KMS-11 (cell line): ENCODE results near the gene RXFP1.

Experiments
- H2AFZ ChIP-seq: fragments of 200-600 bp; sonication (generic); 2 replicates; pipeline ENCODE4 v1.6.1; 2016; ENCODE audit warnings: antibody characterized with exemption, mixed run types, low read depth
- H3K27ac ChIP-seq: fragments of 200-600 bp; sonication (generic); 2 replicates; pipeline ENCODE4 v1.6.1; 2016; ENCODE audit warnings: mild to moderate bottlenecking, mixed run types
- H3K27me3 ChIP-seq: fragments of 200-600 bp; sonication (generic); 2 replicates; pipeline ENCODE4 v1.6.1; 2017; ENCODE audit warnings: mild to moderate bottlenecking, low read depth, mixed run types, moderate library complexity; ENCODE audit not compliant: insufficient read depth
- H3K36me3 ChIP-seq: fragments of 200-600 bp; sonication (generic); 2 replicates; pipeline ENCODE4 v1.6.1; 2017; ENCODE audit warnings: mild to moderate bottlenecking, mixed run types; ENCODE audit not compliant: insufficient read depth
- H3K4me1 ChIP-seq: fragments of 200-600 bp; sonication (generic); 2 replicates; pipeline ENCODE4 v1.6.1; 2016; ENCODE audit warnings: mild to moderate bottlenecking, low read depth, mixed run types; ENCODE audit not compliant: poor library complexity, severe bottlenecking
- H3K4me2 ChIP-seq: fragments of 200-600 bp; sonication (generic); 2 replicates; pipeline ENCODE4 v1.7.0; 2016; ENCODE audit warnings: mild to moderate bottlenecking, mixed run types
- H3K4me3 ChIP-seq: fragments of 200-600 bp; sonication (generic); IDR thresholded peaks from 2 replicates; pipeline ENCODE4 v1.6.1; 2017; ENCODE audit warnings: low read depth, low read length, mixed read lengths; ENCODE audit not compliant: insufficient read depth
- H3K79me2 ChIP-seq: fragments of 200-600 bp; sonication (generic); 2 replicates; pipeline ENCODE4 v1.6.1; 2016; ENCODE audit warnings: low read depth, mixed run types; ENCODE audit not compliant: insufficient read depth
- H3K9ac ChIP-seq: fragments of 200-600 bp; sonication (generic); 2 replicates; pipeline ENCODE4 v1.6.1; 2016; ENCODE audit warnings: mild to moderate bottlenecking, mixed run types
- H4K20me1 ChIP-seq: fragments of 200-600 bp; sonication (generic); 2 replicates; pipeline ENCODE4 v1.6.1; 2016; ENCODE audit warnings: mild to moderate bottlenecking, mixed run types; ENCODE audit not compliant: insufficient read depth
- TF ChIP-seq, protein P1 (sequence below): fragments of 200-600 bp; sonication (generic); conservative IDR thresholded peaks from 2 replicates; pipeline ENCODE4 v1.6.1; 2017; ENCODE audit warnings: low read depth, mild to moderate bottlenecking, antibody characterized with exemption, low read length, moderate library complexity, mixed read lengths

The RXFP1 gene

DNA sequence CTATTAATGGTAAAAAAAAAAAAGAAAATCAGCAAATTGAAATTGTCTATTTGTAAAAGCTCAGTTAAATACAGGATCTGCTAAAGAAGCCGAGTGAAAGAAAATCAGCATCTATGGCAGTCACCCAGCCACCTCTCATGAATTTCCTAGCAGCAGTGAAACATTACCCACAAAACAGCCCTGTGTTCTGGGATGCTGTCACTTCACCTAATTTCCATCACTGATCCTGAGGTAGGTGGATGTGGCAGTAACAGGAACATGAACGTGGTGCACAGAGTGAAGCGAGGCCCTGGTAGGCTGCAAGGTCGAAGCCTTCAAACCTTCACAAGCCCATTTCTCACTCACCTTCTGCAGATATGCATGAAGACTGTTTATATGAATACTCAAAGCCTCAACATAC is 65.2 kb downstream of the RXFP1 start:
- Histone ChIP-seq H2AFZ (no peak overlapping the region), H3K79me2 (no peaks in the 10 kb centered on the region), H3K27ac (no peak overlapping the region), H3K36me3 (no peaks in the 10 kb centered on the region), H4K20me1 (no peaks in the 10 kb centered on the region), H3K4me1 (no peaks in the 10 kb centered on the region), H3K4me2 (no peak overlapping the region), H3K9ac (no peak overlapping the region), H3K27me3 (no peaks in the 10 kb centered on the region), H3K4me3 (no peak overlapping the region)
- TF ChIP-seq, protein P1, sequence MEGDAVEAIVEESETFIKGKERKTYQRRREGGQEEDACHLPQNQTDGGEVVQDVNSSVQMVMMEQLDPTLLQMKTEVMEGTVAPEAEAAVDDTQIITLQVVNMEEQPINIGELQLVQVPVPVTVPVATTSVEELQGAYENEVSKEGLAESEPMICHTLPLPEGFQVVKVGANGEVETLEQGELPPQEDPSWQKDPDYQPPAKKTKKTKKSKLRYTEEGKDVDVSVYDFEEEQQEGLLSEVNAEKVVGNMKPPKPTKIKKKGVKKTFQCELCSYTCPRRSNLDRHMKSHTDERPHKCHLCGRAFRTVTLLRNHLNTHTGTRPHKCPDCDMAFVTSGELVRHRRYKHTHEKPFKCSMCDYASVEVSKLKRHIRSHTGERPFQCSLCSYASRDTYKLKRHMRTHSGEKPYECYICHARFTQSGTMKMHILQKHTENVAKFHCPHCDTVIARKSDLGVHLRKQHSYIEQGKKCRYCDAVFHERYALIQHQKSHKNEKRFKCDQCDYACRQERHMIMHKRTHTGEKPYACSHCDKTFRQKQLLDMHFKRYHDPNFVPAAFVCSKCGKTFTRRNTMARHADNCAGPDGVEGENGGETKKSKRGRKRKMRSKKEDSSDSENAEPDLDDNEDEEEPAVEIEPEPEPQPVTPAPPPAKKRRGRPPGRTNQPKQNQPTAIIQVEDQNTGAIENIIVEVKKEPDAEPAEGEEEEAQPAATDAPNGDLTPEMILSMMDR: no peak

DNA sequence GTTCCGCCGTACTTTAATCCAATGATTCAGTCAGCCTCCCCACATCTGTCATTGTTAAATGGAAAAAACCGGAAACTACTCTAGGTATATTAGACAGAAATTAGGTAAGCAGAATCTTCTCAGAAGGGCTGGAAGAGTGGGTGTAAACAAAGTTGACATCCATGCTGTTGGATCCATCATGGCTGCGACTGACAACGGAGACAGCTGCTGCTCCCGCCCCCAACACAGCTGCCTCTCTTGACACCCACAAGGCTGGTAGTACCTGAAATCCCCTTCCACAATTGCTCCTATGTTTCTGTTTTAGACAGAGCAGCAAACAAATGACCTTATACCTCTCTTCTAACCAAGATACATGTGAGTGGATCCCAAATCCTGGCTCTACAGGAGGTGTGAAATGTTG is 66.6 kb downstream of the RXFP1 start:
- TF ChIP-seq, protein P1: no peak
- Histone ChIP-seq H3K4me2 (no peak overlapping the region), H3K79me2 (no peaks in the 10 kb centered on the region), H3K36me3 (no peaks in the 10 kb centered on the region), H4K20me1 (no peaks in the 10 kb centered on the region), H3K27ac (no peak overlapping the region), H3K4me3 (no peak overlapping the region), H3K4me1 (no peaks in the 10 kb centered on the region), H3K9ac (no peak overlapping the region), H2AFZ (no peak overlapping the region), H3K27me3 (no peaks in the 10 kb centered on the region)

DNA sequence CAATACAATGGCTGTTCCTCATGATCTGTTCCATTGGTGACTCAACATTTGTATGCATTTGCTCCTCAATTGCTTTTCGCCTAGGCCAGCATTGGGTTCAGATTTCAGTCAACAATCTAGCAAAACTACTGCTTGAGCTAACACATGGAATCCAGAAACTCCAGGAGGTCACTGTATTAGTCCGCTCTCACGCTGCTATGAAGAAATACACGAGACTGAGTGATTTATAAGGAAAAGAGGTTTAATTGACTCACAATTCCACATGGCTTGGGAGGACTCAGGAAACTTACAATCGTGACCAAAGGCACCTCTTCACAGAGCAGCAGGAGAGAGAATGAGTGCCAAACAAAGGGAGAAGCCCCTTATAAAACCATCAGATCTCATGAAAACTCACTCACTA is 67.1 kb downstream of the RXFP1 start:
- Histone ChIP-seq H3K27ac (no peak overlapping the region), H3K27me3 (no peaks in the 10 kb centered on the region), H3K36me3 (no peaks in the 10 kb centered on the region), H3K4me3 (no peak overlapping the region), H3K79me2 (no peaks in the 10 kb centered on the region), H3K4me1 (no peaks in the 10 kb centered on the region), H3K4me2 (no peak overlapping the region), H4K20me1 (no peaks in the 10 kb centered on the region), H3K9ac (no peak overlapping the region), H2AFZ (no peak overlapping the region)
- TF ChIP-seq, protein P1: no peak

DNA sequence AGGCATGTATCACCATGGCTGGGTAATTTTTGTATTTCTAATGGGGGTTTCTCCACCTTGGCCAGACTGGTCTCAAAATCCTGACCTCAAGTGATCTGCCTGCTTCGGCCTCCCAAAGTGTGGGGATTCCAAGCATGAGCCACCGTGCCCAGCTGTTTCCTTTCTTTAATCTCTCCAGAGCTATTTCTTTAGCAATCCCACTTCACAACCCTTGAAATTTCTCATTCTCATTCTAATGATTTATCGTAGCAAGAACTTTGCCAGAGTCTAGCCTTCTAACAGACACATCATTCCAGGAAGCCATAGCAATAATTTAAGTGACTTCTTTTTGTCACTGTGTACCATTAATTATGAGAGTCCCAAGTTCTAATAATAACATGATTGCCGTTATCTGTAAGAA is 68.6 kb downstream of the RXFP1 start:
- Histone ChIP-seq H3K9ac (no peak overlapping the region), H3K27ac (no peak overlapping the region), H3K4me2 (no peak overlapping the region), H3K79me2 (no peaks in the 10 kb centered on the region), H4K20me1 (no peaks in the 10 kb centered on the region), H3K4me1 (no peaks in the 10 kb centered on the region), H3K4me3 (no peak overlapping the region), H3K27me3 (no peaks in the 10 kb centered on the region), H3K36me3 (no peaks in the 10 kb centered on the region), H2AFZ (no peak overlapping the region)
- TF ChIP-seq, protein P1: no peak

DNA sequence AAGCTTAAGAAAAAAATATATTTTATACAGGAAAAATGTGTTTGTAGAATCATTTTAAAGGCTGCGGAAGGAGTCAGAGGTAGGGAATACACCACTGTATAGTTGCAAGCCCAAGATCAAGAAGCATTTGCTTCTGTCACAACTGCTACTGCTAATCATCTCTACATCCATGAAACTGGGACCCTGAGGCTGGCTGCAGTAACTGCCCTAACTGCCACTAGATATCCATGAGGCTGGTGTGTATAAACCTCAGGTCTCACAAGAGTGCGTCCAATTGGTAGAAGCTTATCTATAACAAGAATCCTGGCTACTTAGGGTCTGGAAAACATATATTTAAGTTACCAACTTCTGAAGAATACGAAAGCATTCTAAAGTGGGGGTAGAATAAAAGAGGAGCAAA is 69.1 kb downstream of the RXFP1 start:
- no peak overlapping the region for H3K4me3 ChIP-seq
- H4K20me1 ChIP-seq: no peaks in the 10 kb centered on the region
- H3K4me2 ChIP-seq: no peak overlapping the region
- no peaks in the 10 kb centered on the region for H3K79me2 ChIP-seq
- no peaks in the 10 kb centered on the region for H3K4me1 ChIP-seq
- no peaks in the 10 kb centered on the region for H3K36me3 ChIP-seq
- TF ChIP-seq, protein P1: no peak
- H3K27me3 ChIP-seq: no peaks in the 10 kb centered on the region
- no peak overlapping the region for H2AFZ ChIP-seq
- H3K9ac ChIP-seq: no peak overlapping the region
- no peak overlapping the region for H3K27ac ChIP-seq
